HFFc6 (cell line): ENCODE measurements around the gene FBXL16. TPM values are rescaled to one million over a fixed set of nuclear protein-coding genes. Genes with fewer than 3 reads are reported as not detected.

ENCODE experiments used
- DNase-seq: peaks from one replicate; pipeline ENCODE4 v3.0.0-alpha.2; 2018
- H3K27ac Mint-ChIP-seq: 2 replicates; pipeline ENCODE4 v1.8.0; 2020; ENCODE audit warnings: mild to moderate bottlenecking, mixed read lengths
- H3K27me3 Mint-ChIP-seq: 2 replicates; pipeline ENCODE4 v1.8.0; 2021; ENCODE audit warnings: mild to moderate bottlenecking, moderate library complexity, mixed read lengths; ENCODE audit not compliant: insufficient read depth
- H3K36me3 Mint-ChIP-seq: 2 replicates; pipeline ENCODE4 v1.8.0; 2021; ENCODE audit warnings: low read depth, mixed read lengths
- H3K4me1 Mint-ChIP-seq: 2 replicates; pipeline ENCODE4 v1.8.0; 2020; ENCODE audit warnings: low read depth, mixed read lengths
- H3K4me3 Mint-ChIP-seq: 2 replicates; pipeline ENCODE4 v1.8.0; 2020; ENCODE audit warnings: mild to moderate bottlenecking, moderate library complexity, mixed read lengths
- H3K9me3 Mint-ChIP-seq: 2 replicates; pipeline ENCODE4 v1.8.0; 2020; ENCODE audit warnings: mild to moderate bottlenecking, mixed read lengths
- CTCF ChIP-seq: fragments of 200-600 bp; sonication (generic); IDR thresholded peaks from 2 replicates; pipeline ENCODE4 v1.5.0; 2021; ENCODE audit warnings: antibody characterized with exemption, mild to moderate bottlenecking
- total RNA-seq, 6 experiments: library from RNA; stranded (reverse); fragmentation: NEBNext Ultra II Directional; extraction: Animal tissue kit (Norgen Biotek cat#: 25700); gene quantifications; 2 replicates in 1 of 6; 3 replicates in 5 of 6; pipeline ENCODE4 v1.2.3, GENCODE V29; 2021

The FBXL16 gene
- total RNA-seq, 6 experiments from 2014 or later = 0.05 TPM; not detected in 5

- no peaks in the 10 kb centered on the region for H3K9me3 Mint-ChIP-seq
- TF ChIP-seq CTCF = no peak
- H3K36me3 Mint-ChIP-seq = no peaks in the 10 kb centered on the region
- DNase-seq = no peak
- peaks cover 2% of the 10 kb centered on the region for H3K4me1 Mint-ChIP-seq
- no peak overlapping the region for H3K4me3 Mint-ChIP-seq
- H3K27me3 Mint-ChIP-seq = peaks cover 5% of the 10 kb centered on the region
- H3K27ac Mint-ChIP-seq = no peak overlapping the region
These were observed 29.6 kb downstream of the FBXL16 start for GRCh38 chr16:675884-676564.

- no peaks in the 10 kb centered on the region for H3K9me3 Mint-ChIP-seq
- H3K36me3 Mint-ChIP-seq = no peaks in the 10 kb centered on the region
- H3K27ac Mint-ChIP-seq = peak within 1 kb of the TSS; percentile 18; the same call in 1 of the 2 replicates
- peak; percentile 24 for DNase-seq
- peaks cover 5% of the 10 kb centered on the region for H3K27me3 Mint-ChIP-seq
- no peaks in the 10 kb centered on the region for H3K4me1 Mint-ChIP-seq
- no peak for TF ChIP-seq CTCF
- H3K4me3 Mint-ChIP-seq = no peak within 1 kb of the TSS
These were observed 30.4 kb downstream of the FBXL16 start, which contains the start of gene RHBDL1 for GRCh38 chr16:674968-675883. Gene RHBDL1, plus strand, starts transcription at chr16:675671. Its CDS starts 120 bp downstream, at chr16:675791.

- Mint-ChIP-seq H3K36me3 (no peaks in the 10 kb centered on the region), H3K4me1 (no peaks in the 10 kb centered on the region), H3K9me3 (no peaks in the 10 kb centered on the region), H3K27me3 (peaks cover 3% of the 10 kb centered on the region), H3K27ac (no peak overlapping the region), H3K4me3 (no peak overlapping the region)
- TF ChIP-seq CTCF = no peak
- DNase-seq = no peak
These were observed 31.3 kb downstream of the FBXL16 start for GRCh38 chr16:674214-674881.

- Mint-ChIP-seq H3K4me3 (no peak overlapping the region), H3K9me3 (no peaks in the 10 kb centered on the region), H3K27ac (no peak overlapping the region), H3K27me3 (peaks cover 3% of the 10 kb centered on the region), H3K4me1 (no peaks in the 10 kb centered on the region), H3K36me3 (no peaks in the 10 kb centered on the region)
- no peak for TF ChIP-seq CTCF
- DNase-seq = no peak
These were observed 32.1 kb downstream of the FBXL16 start for GRCh38 chr16:673399-673991.

- no peaks in the 10 kb centered on the region for H3K36me3 Mint-ChIP-seq
These were observed 32.8 kb downstream of the FBXL16 start for GRCh38 chr16:672851-673250.

More at GRCh38 chr16:672851-673250, 32.8 kb downstream of the FBXL16 start:
- Mint-ChIP-seq H3K4me3 (no peak overlapping the region), H3K27me3 (peaks cover 3% of the 10 kb centered on the region), H3K4me1 (no peaks in the 10 kb centered on the region), H3K9me3 (no peaks in the 10 kb centered on the region), H3K27ac (no peak overlapping the region)
- no peak for DNase-seq
- TF ChIP-seq CTCF = no peak
